H9 (cell line): ENCODE results near the gene ACTN1. TPM values are rescaled to one million over a fixed set of nuclear protein-coding genes. Genes with fewer than 3 reads are reported as not detected.

Experiments used
- DNase-seq: peaks from one replicate; pipeline ENCODE4 v3.0.0-alpha.2; 2017
- H2AFZ ChIP-seq: one replicate; pipeline ENCODE4 v1.6.1; 2013; ENCODE audit warnings: mild to moderate bottlenecking, low read length, control low read depth, moderate library complexity
- H2AK5ac ChIP-seq: 2 replicates; pipeline ENCODE4 v1.6.1; 2013; ENCODE audit warnings: low read length, control low read depth, mixed read lengths; ENCODE audit not compliant: insufficient read length
- H2BK120ac ChIP-seq: one replicate; pipeline ENCODE4 v1.6.1; 2013; ENCODE audit warnings: low read depth, mild to moderate bottlenecking, low read length, control low read depth, inconsistent platforms; ENCODE audit not compliant: poor library complexity, severe bottlenecking
- H2BK12ac ChIP-seq: 2 replicates; pipeline ENCODE4 v1.6.1; 2013; ENCODE audit warnings: low read length, control low read depth, mixed read lengths, low read depth; ENCODE audit not compliant: insufficient read length
- H2BK15ac ChIP-seq: 2 replicates; pipeline ENCODE4 v1.6.1; 2013; ENCODE audit warnings: low read depth, low read length, control low read depth
- H2BK20ac ChIP-seq: one replicate; pipeline ENCODE4 v1.6.1; 2013; ENCODE audit warnings: low read depth, mild to moderate bottlenecking, low read length, control low read depth, inconsistent platforms; ENCODE audit not compliant: poor library complexity, severe bottlenecking
- H2BK5ac ChIP-seq: 2 replicates; pipeline ENCODE4 v1.6.1; 2013; ENCODE audit warnings: low read length, control low read depth, mixed read lengths; ENCODE audit not compliant: insufficient read length
- H3K14ac ChIP-seq: 2 replicates; pipeline ENCODE4 v1.6.1; 2013; ENCODE audit warnings: low read length, control low read depth; ENCODE audit not compliant: insufficient read depth
- H3K18ac ChIP-seq: 2 replicates; pipeline ENCODE4 v1.6.1; 2013; ENCODE audit warnings: low read depth, mild to moderate bottlenecking, mixed read lengths, low read length, control low read depth; ENCODE audit not compliant: insufficient read length
- H3K23ac ChIP-seq: 2 replicates; pipeline ENCODE4 v1.6.1; 2013; ENCODE audit warnings: low read length, control low read depth, mixed read lengths, low read depth; ENCODE audit not compliant: insufficient read length
- H3K23me2 ChIP-seq: 2 replicates; pipeline ENCODE4 v1.6.1; 2013; ENCODE audit warnings: low read depth, mild to moderate bottlenecking, mixed read lengths, low read length, control low read depth; ENCODE audit not compliant: insufficient read length, poor library complexity, severe bottlenecking
- H3K27ac ChIP-seq: 2 replicates; pipeline ENCODE4 v1.5.1; 2013; ENCODE audit warnings: low read length, control low read depth, mixed read lengths, low read depth; ENCODE audit not compliant: insufficient read length
- H3K27me3 ChIP-seq: 2 replicates; pipeline ENCODE4 v1.6.1; 2013; ENCODE audit warnings: low read length, control low read depth, inconsistent platforms; ENCODE audit not compliant: insufficient read depth
- H3K4ac ChIP-seq: 2 replicates; pipeline ENCODE4 v1.6.1; 2013; ENCODE audit warnings: low read depth, mild to moderate bottlenecking, control low read depth, inconsistent platforms, low read length, moderate library complexity
- H3K4me1 ChIP-seq: 2 replicates; pipeline ENCODE4 v1.6.1; 2013; ENCODE audit warnings: low read length, control low read depth, inconsistent platforms; ENCODE audit not compliant: insufficient read depth
- H3K4me2 ChIP-seq: 2 replicates; pipeline ENCODE4 v1.6.1; 2013; ENCODE audit warnings: low read length, control low read depth, mixed read lengths; ENCODE audit not compliant: insufficient read length, insufficient read depth
- H3K56ac ChIP-seq: 2 replicates; pipeline ENCODE4 v1.6.1; 2013; ENCODE audit warnings: low read depth, mild to moderate bottlenecking, mixed read lengths, low read length, control low read depth; ENCODE audit not compliant: insufficient read length
- H3K79me1 ChIP-seq: 2 replicates; pipeline ENCODE4 v1.6.1; 2013; ENCODE audit warnings: low read depth, mild to moderate bottlenecking, moderate library complexity, low read length, control low read depth, inconsistent platforms; ENCODE audit not compliant: insufficient read depth, poor library complexity, severe bottlenecking
- H3K79me2 ChIP-seq: 2 replicates; pipeline ENCODE4 v1.6.1; 2013; ENCODE audit warnings: low read length, control low read depth, inconsistent platforms; ENCODE audit not compliant: insufficient read depth
- H3K9ac ChIP-seq: 2 replicates; pipeline ENCODE4 v1.6.1; 2013; ENCODE audit warnings: low read length, control low read depth, mixed read lengths; ENCODE audit not compliant: insufficient read length; ENCODE audit errors: extremely low read depth
- H3K9me3 ChIP-seq: one replicate; pipeline ENCODE4 v1.6.1; 2013; ENCODE audit warnings: low read depth, low read length, inconsistent platforms; ENCODE audit not compliant: control insufficient read depth
- H3T11ph ChIP-seq: one replicate; pipeline ENCODE4 v1.6.1; 2013; ENCODE audit warnings: mild to moderate bottlenecking, low read length, control low read depth, inconsistent platforms
- H4K20me1 ChIP-seq: one replicate; pipeline ENCODE4 v1.6.1; 2013; ENCODE audit not compliant: control insufficient read depth, insufficient read length, insufficient read depth
- H4K5ac ChIP-seq: 2 replicates; pipeline ENCODE4 v1.6.1; 2013; ENCODE audit warnings: low read depth, mild to moderate bottlenecking, mixed read lengths, low read length, control low read depth; ENCODE audit not compliant: insufficient read length
- H4K8ac ChIP-seq: replicated peaks from 2 replicates; pipeline ENCODE4 v1.6.1; 2013; ENCODE audit warnings: low read length, control low read depth, mixed read lengths, low read depth; ENCODE audit not compliant: insufficient read length
- H4K91ac ChIP-seq: 2 replicates; pipeline ENCODE4 v1.6.1; 2013; ENCODE audit warnings: low read depth, mild to moderate bottlenecking, moderate library complexity, mixed read lengths, low read length, control low read depth; ENCODE audit not compliant: insufficient read length
- H3K27ac Mint-ChIP-seq, 3 experiments: 2 replicates in 2 of 3; 3 replicates in 1 of 3; pipeline ENCODE4 v1.8.0; 2020 to 2021; ENCODE audit warnings: mixed read lengths in 3 of 3, mild to moderate bottlenecking in 1 of 3, moderate library complexity in 1 of 3
- H3K27me3 Mint-ChIP-seq: 2 replicates; pipeline ENCODE4 v1.8.0; 2021; ENCODE audit warnings: low read depth, mild to moderate bottlenecking, moderate library complexity, mixed read lengths
- H3K36me3 Mint-ChIP-seq, 3 experiments: 2 replicates in 2 of 3; 3 replicates in 1 of 3; pipeline ENCODE4 v1.8.0; 2020 to 2021; ENCODE audit warnings: low read depth in 3 of 3, mixed read lengths in 3 of 3; ENCODE audit not compliant: insufficient read depth in 1 of 3
- H3K4me1 Mint-ChIP-seq, 2 experiments: 2 replicates each; pipeline ENCODE4 v1.8.0; 2020; ENCODE audit warnings: mixed read lengths in 2 of 2
- H3K4me3 Mint-ChIP-seq, 2 experiments: 2 replicates in 1 of 2; 3 replicates in 1 of 2; pipeline ENCODE4 v1.8.0; 2020 to 2021; ENCODE audit warnings: mild to moderate bottlenecking in 2 of 2, mixed read lengths in 2 of 2, moderate library complexity in 1 of 2
- H3K9me3 Mint-ChIP-seq, 2 experiments: 2 replicates in 1 of 2; 3 replicates in 1 of 2; pipeline ENCODE4 v1.8.0; 2020; ENCODE audit warnings: mild to moderate bottlenecking in 2 of 2, mixed read lengths in 2 of 2, moderate library complexity in 1 of 2
- CTCF ChIP-seq: fragments of 200-600 bp; sonication (generic); conservative IDR thresholded peaks from 3 replicates; pipeline ENCODE4 v1.8.0; 2021; ENCODE audit warnings: antibody characterized with exemption, mild to moderate bottlenecking
- WGBS: extraction: QIAGEN DNeasy Blood & Tissue Kit; methylation state at CpG from one replicate; pipeline ENCODE4 v1.1.7; 2013; ENCODE audit warnings: missing lambda C conversion rate, low lambda C conversion rate, mixed read lengths; ENCODE audit not compliant: insufficient read length; ENCODE audit errors: extremely low coverage; 5-methylcytosine and 5-hydroxymethylcytosine counted together
- total RNA-seq: library from RNA; stranded (reverse); gene quantifications from 2 replicates; pipeline ENCODE4 v1.2.1, GENCODE V29; 2021

Gene ACTN1
- total RNA-seq, 1 experiment from 2014 or later, result 219 TPM

- no peaks in the 10 kb centered on the region for H4K20me1 ChIP-seq
- H3K36me3 Mint-ChIP-seq, result peaks cover 47 to 92% (median 91%) of the 10 kb centered on the region in 3 experiments; a peak in 6 of 7 replicates
- no peak overlapping the region for H2BK120ac ChIP-seq
These were observed 101.0 kb downstream of the ACTN1 start for GRCh38 chr14:68877993-68878575.

More at GRCh38 chr14:68877993-68878575, 101.0 kb downstream of the ACTN1 start:
- Histone ChIP-seq H4K91ac (no peak overlapping the region), H4K8ac (no peak overlapping the region), H3K9me3 (no peaks in the 10 kb centered on the region), H2AFZ (no peak overlapping the region), H2BK12ac (no peak overlapping the region), H3K23ac (no peak overlapping the region), H3T11ph (no peak overlapping the region), H3K4ac (no peak overlapping the region), H3K79me2 (no peaks in the 10 kb centered on the region), H3K9ac (no peak overlapping the region), H4K5ac (no peak overlapping the region), H3K4me1 (no peaks in the 10 kb centered on the region), H3K23me2 (no peaks in the 10 kb centered on the region), H3K14ac (no peak overlapping the region), H2BK5ac (no peak overlapping the region), H2AK5ac (no peak overlapping the region), H3K27ac (no peak overlapping the region), H3K79me1 (no peaks in the 10 kb centered on the region), H3K4me2 (no peak overlapping the region), H3K18ac (no peak overlapping the region), H2BK20ac (no peak overlapping the region), H2BK15ac (no peak overlapping the region), H3K56ac (no peak overlapping the region), H3K27me3 (no peaks in the 10 kb centered on the region)
- no peak overlapping the region for H3K4me3 Mint-ChIP-seq
- no peaks in the 10 kb centered on the region for H3K9me3 Mint-ChIP-seq
- H3K27ac Mint-ChIP-seq, result no peak overlapping the region; a peak in 1 of 7 replicates
- TF ChIP-seq CTCF, result no peak
- no peak for DNase-seq
- WGBS, result no CpG with 5 or more reads among the region's 18 CpGs
- H3K4me1 Mint-ChIP-seq, result no peaks in the 10 kb centered on the region
- H3K27me3 Mint-ChIP-seq, result no peaks in the 10 kb centered on the region
